GM12878 (cell line): Measurements from ENCODE around the gene CSF1R. TPM values are rescaled to one million over a fixed set of nuclear protein-coding genes. Genes with fewer than 3 reads are reported as not detected.

Experiments
- FOXM1 ChIP-seq: IDR thresholded peaks from 2 replicates; pipeline ENCODE4 v1.6.1; 2012; ENCODE audit warnings: low read depth, mild to moderate bottlenecking, inconsistent platforms, low read length, moderate library complexity
- GABPA ChIP-seq: IDR thresholded peaks from 2 replicates; pipeline ENCODE4 v1.6.1; 2014; ENCODE audit warnings: antibody characterized with exemption, low read depth, mild to moderate bottlenecking, inconsistent platforms
- MYC ChIP-seq: IDR thresholded peaks from 2 replicates; pipeline ENCODE4 v1.6.1; 2011; ENCODE audit warnings: mild to moderate bottlenecking, low read length, moderate library complexity, inconsistent platforms; ENCODE audit not compliant: insufficient read depth, insufficient replicate concordance, insufficient read length, severe bottlenecking
- NR2F1 ChIP-seq: fragments of 450-650 bp; conservative IDR thresholded peaks from 2 replicates; pipeline ENCODE4 v1.6.1; 2017; ENCODE audit warnings: mild to moderate bottlenecking
- POLR2A ChIP-seq: IDR thresholded peaks from 2 replicates; pipeline ENCODE4 v1.6.1; 2011; ENCODE audit warnings: low read depth, mild to moderate bottlenecking, low read length
- SMARCA5 ChIP-seq: fragments of 450-650 bp; IDR thresholded peaks from 2 replicates; pipeline ENCODE4 v1.6.1; 2017; ENCODE audit warnings: mild to moderate bottlenecking
- STAT1 ChIP-seq: fragments of 450-650 bp; conservative IDR thresholded peaks from 2 replicates; pipeline ENCODE4 v1.6.1; 2014; ENCODE audit warnings: antibody characterized with exemption, mild to moderate bottlenecking
- polyA plus RNA-seq, 11 experiments: library from polyadenylated mRNA; depleted of rRNA in 4 of 11; unstranded in 6 of 11; stranded (reverse) in 5 of 11; fragments of >200 nt; fragmentation: Nextera tagmentation in 4 of 11; fragmentation: Illumina TruSeq in 1 of 11; extraction: Ambion mirVana in 4 of 11; extraction: Trizol in 1 of 11; gene quantifications; 1 replicate in 1 of 11; 2 replicates in 10 of 11; pipeline versions ENCODE4 v1.2.1 to v1.2.3, GENCODE V29; 2011 to 2016; ENCODE audit warnings: inconsistent platforms in 2 of 11, missing spikeins in 2 of 11, low read depth in 1 of 11
- total RNA-seq, 4 experiments: library from RNA; depleted of rRNA in 3 of 4; stranded (reverse); fragments of >200 nt in 3 of 4; fragmentation: Illumina TruSeq in 1 of 4; extraction: Trizol in 1 of 4; gene quantifications; 2 replicates each; pipeline versions ENCODE4 v1.2.1 to v1.2.3, GENCODE V29; 2013 to 2021
- TF ChIP-seq, protein P1 (sequence below), 3 experiments: IDR thresholded peaks in 2 of 3; conservative IDR thresholded peaks in 1 of 3; 2 replicates each; pipeline ENCODE4 v1.5.1; 2011; ENCODE audit warnings: low read depth in 3 of 3, low read length in 3 of 3, mild to moderate bottlenecking in 3 of 3, control low read depth in 2 of 3, moderate library complexity in 2 of 3, inconsistent platforms in 1 of 3, mixed read lengths in 1 of 3; ENCODE audit not compliant: control insufficient read depth in 2 of 3, insufficient read depth in 1 of 3; ENCODE audit errors: extremely low read depth in 1 of 3
- TF ChIP-seq, protein P2 (sequence below): fragments of 450-650 bp; IDR thresholded peaks from 2 replicates; pipeline ENCODE4 v1.6.1; 2016; ENCODE audit warnings: mild to moderate bottlenecking, moderate library complexity, borderline replicate concordance
- TF ChIP-seq, protein P3 (sequence below): fragments of 450-650 bp; IDR thresholded peaks from 2 replicates; pipeline ENCODE4 v1.6.1; 2018; ENCODE audit warnings: borderline replicate concordance, mild to moderate bottlenecking; ENCODE audit not compliant: partially characterized antibody
- TF ChIP-seq, protein P4 (sequence below): fragments of 450-650 bp; conservative IDR thresholded peaks from 2 replicates; pipeline ENCODE4 v1.6.1; 2017; ENCODE audit warnings: mild to moderate bottlenecking, moderate library complexity

CSF1R gene
- total and polyA plus RNA-seq, 10 of the 15 experiments (the other 5 are each of a cell fraction or from before 2014, with no cell fraction given): 0.35 to 3.6 (median 1.2) TPM

DNA sequence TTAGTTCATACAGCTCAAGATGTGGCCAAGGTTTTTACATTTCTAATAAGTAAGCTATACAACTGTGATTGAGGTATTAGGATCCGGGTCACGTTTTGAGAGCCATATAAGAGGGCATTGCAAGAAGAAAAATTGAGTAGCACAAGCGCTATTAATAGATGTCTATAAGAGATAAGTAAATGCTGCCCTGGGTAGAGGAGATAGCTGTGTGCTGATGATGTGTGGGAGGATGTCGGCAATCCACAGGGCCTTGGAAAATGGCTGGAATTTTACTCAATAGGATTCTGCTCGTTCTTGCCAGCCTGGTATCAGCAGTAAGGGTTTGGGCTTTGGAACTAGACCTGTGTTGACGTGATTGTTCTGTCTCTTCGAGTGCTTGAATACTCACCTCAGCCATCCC is 41.6 kb downstream of the CSF1R start (continued):
- TF ChIP-seq, protein P1, sequence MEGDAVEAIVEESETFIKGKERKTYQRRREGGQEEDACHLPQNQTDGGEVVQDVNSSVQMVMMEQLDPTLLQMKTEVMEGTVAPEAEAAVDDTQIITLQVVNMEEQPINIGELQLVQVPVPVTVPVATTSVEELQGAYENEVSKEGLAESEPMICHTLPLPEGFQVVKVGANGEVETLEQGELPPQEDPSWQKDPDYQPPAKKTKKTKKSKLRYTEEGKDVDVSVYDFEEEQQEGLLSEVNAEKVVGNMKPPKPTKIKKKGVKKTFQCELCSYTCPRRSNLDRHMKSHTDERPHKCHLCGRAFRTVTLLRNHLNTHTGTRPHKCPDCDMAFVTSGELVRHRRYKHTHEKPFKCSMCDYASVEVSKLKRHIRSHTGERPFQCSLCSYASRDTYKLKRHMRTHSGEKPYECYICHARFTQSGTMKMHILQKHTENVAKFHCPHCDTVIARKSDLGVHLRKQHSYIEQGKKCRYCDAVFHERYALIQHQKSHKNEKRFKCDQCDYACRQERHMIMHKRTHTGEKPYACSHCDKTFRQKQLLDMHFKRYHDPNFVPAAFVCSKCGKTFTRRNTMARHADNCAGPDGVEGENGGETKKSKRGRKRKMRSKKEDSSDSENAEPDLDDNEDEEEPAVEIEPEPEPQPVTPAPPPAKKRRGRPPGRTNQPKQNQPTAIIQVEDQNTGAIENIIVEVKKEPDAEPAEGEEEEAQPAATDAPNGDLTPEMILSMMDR (IDR thresholded peaks at IDR 0.05 in 2 of 3, conservative IDR thresholded peaks at IDR 0.05 in 1 of 3; ENCODE audit: control insufficient read depth in 2 of 3, extremely low read depth in 1 of 3, insufficient read depth in 1 of 3, low read depth in 3 of 3, low read length in 3 of 3): no peak
- TF ChIP-seq POLR2A (no peak), GABPA (no peak), NR2F1 (no peak), MYC (no peak), STAT1 (no peak), FOXM1 (no peak), SMARCA5 (no peak)
- TF ChIP-seq, protein P2, sequence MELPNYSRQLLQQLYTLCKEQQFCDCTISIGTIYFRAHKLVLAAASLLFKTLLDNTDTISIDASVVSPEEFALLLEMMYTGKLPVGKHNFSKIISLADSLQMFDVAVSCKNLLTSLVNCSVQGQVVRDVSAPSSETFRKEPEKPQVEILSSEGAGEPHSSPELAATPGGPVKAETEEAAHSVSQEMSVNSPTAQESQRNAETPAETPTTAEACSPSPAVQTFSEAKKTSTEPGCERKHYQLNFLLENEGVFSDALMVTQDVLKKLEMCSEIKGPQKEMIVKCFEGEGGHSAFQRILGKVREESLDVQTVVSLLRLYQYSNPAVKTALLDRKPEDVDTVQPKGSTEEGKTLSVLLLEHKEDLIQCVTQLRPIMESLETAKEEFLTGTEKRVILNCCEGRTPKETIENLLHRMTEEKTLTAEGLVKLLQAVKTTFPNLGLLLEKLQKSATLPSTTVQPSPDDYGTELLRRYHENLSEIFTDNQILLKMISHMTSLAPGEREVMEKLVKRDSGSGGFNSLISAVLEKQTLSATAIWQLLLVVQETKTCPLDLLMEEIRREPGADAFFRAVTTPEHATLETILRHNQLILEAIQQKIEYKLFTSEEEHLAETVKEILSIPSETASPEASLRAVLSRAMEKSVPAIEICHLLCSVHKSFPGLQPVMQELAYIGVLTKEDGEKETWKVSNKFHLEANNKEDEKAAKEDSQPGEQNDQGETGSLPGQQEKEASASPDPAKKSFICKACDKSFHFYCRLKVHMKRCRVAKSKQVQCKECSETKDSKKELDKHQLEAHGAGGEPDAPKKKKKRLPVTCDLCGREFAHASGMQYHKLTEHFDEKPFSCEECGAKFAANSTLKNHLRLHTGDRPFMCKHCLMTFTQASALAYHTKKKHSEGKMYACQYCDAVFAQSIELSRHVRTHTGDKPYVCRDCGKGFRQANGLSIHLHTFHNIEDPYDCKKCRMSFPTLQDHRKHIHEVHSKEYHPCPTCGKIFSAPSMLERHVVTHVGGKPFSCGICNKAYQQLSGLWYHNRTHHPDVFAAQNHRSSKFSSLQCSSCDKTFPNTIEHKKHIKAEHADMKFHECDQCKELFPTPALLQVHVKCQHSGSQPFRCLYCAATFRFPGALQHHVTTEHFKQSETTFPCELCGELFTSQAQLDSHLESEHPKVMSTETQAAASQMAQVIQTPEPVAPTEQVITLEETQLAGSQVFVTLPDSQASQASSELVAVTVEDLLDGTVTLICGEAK: no peak
- TF ChIP-seq, protein P3, sequence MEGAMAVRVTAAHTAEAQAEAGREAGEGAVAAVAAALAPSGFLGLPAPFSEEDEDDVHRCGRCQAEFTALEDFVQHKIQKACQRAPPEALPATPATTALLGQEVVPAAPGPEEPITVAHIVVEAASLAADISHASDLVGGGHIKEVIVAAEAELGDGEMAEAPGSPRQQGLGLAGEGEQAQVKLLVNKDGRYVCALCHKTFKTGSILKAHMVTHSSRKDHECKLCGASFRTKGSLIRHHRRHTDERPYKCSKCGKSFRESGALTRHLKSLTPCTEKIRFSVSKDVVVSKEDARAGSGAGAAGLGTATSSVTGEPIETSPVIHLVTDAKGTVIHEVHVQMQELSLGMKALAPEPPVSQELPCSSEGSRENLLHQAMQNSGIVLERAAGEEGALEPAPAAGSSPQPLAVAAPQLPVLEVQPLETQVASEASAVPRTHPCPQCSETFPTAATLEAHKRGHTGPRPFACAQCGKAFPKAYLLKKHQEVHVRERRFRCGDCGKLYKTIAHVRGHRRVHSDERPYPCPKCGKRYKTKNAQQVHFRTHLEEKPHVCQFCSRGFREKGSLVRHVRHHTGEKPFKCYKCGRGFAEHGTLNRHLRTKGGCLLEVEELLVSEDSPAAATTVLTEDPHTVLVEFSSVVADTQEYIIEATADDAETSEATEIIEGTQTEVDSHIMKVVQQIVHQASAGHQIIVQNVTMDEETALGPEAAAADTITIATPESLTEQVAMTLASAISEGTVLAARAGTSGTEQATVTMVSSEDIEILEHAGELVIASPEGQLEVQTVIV: no peak
- TF ChIP-seq, protein P4, sequence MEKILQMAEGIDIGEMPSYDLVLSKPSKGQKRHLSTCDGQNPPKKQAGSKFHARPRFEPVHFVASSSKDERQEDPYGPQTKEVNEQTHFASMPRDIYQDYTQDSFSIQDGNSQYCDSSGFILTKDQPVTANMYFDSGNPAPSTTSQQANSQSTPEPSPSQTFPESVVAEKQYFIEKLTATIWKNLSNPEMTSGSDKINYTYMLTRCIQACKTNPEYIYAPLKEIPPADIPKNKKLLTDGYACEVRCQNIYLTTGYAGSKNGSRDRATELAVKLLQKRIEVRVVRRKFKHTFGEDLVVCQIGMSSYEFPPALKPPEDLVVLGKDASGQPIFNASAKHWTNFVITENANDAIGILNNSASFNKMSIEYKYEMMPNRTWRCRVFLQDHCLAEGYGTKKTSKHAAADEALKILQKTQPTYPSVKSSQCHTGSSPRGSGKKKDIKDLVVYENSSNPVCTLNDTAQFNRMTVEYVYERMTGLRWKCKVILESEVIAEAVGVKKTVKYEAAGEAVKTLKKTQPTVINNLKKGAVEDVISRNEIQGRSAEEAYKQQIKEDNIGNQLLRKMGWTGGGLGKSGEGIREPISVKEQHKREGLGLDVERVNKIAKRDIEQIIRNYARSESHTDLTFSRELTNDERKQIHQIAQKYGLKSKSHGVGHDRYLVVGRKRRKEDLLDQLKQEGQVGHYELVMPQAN: no peak
